H1 (cell line): ENCODE data around the gene RELL1. TPM values are rescaled to one million over a fixed set of nuclear protein-coding genes. Genes with fewer than 3 reads are reported as not detected.

Experiments used
- polyA plus RNA-seq, 7 experiments: library from polyadenylated mRNA; depleted of rRNA in 3 of 7; stranded (reverse) in 5 of 7; unstranded in 2 of 7; fragments of >200 nt in 5 of 7; fragments of 200-250 nt in 2 of 7; gene quantifications; 1 replicate in 5 of 7; 2 replicates in 1 of 7; 4 replicates in 1 of 7; pipeline versions ENCODE4 v1.2.1 to v1.2.3, GENCODE V29; 2011 to 2013; ENCODE audit warnings: missing spikeins in 2 of 7, mixed read lengths in 2 of 7
- small RNA-seq: library from polyadenylated mRNA; stranded (forward); fragments of <200 nt; extraction: miRNeasy Mini kit (QIAGEN cat#:217004); gene quantifications from one replicate; pipeline ENCODE3, GENCODE V24; 2013; ENCODE audit not compliant: insufficient read depth
- total RNA-seq: library from RNA; stranded (reverse); fragmentation: NEBNext Ultra II Directional; extraction: Animal tissue kit (Norgen Biotek cat#: 25700); gene quantifications from 2 replicates; pipeline ENCODE4 v1.2.1, GENCODE V29; 2021

RELL1 gene
- total and polyA plus RNA-seq, 2 of the 8 experiments (the other 6 are each of a cell fraction or from before 2014, with no cell fraction given): 2.1 to 14.1 TPM

Small RNAs within 50 kb of the gene (small RNA-seq; reads per million reads assigned to genes)
- not detected for gene RF00019

Other genes starting within 250 kb of the RELL1 start
- 34.3 and 38.0 TPM in 2 replicates for gene PGM2, start 140.3 kb upstream of the RELL1 start, total RNA-seq
- gene PGM2, start 140.3 kb upstream of the RELL1 start, polyA plus RNA-seq (2011; rRNA removed): 7.7 and 9.5 TPM in 2 replicates
- 147 and 162 TPM in 2 replicates for gene TBC1D1, start 204.7 kb upstream of the RELL1 start, total RNA-seq
- 96.9 and 101 TPM in 2 replicates for gene TBC1D1, start 204.7 kb upstream of the RELL1 start, polyA plus RNA-seq (2011; rRNA removed)